ENCODE data around the gene CENPQ. TPM values are rescaled to one million over a fixed set of nuclear protein-coding genes. Genes with fewer than 3 reads are reported as not detected.

Gene CENPQ
- total and polyA plus RNA-seq, 2 of the 13 experiments (the other 11 are each of a cell fraction or from before 2014, with no cell fraction given): 9.1 to 20.1 TPM

DNA sequence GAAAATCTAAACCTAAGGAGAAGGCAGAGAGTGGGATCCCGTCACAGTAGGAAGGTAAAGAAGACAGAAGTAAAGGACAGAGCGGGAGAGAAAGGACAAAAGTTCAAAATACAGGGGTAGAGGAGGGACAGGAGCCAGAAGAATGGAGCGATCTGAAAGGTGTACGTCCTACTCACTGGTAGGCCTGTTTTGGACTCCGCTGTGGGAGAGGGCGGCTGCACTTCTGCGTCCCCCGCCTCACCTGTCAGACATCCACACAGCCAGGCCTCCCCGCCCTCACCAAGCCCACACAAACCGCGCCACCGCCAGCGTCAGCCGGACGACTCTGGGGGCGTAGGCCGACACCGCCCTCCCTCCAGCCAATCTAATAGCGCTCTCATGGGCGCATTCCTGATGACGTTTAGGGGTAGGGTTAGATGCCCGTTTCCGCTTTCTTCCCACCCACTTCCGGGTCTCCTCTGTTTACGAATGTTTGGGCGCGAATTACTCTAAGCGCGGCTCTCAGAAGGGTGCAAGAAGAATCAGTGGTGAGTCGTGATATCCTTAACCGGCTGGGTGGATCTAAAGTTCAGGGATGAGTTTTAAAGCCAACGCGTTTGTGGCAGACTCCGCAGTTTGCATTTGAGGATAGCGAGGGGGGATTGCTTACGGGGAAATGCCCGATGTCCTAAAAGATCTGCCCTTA, at the start of gene CENPQ, which contains the start of gene MMUT (continued):
- TF ChIP-seq, protein P1, sequence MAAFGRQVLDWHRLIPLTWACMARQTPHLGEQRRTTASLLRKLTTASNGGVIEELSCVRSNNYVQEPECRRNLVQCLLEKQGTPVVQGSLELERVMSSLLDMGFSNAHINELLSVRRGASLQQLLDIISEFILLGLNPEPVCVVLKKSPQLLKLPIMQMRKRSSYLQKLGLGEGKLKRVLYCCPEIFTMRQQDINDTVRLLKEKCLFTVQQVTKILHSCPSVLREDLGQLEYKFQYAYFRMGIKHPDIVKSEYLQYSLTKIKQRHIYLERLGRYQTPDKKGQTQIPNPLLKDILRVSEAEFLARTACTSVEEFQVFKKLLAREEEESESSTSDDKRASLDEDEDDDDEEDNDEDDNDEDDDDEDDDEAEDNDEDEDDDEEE (CRISPR knock-in tag; IDR thresholded peaks at IDR 0.05): peak; percentile 84; the same call in 1 of the 2 replicates
- TF ChIP-seq, protein P2, sequence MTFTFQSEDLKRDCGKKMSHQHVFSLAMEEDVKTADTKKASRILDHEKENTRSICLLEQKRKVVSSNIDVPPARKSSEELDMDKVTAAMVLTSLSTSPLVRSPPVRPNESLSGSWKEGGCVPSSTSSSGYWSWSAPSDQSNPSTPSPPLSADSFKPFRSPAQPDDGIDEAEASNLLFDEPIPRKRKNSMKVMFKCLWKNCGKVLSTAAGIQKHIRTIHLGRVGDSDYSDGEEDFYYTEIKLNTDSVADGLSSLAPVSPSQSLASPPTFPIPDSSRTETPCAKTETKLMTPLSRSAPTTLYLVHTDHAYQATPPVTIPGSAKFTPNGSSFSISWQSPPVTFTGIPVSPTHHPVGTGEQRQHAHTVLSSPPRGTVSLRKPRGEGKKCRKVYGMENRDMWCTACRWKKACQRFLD (CRISPR knock-in tag; IDR thresholded peaks at IDR 0.05; ENCODE audit: borderline replicate concordance): peak; percentile 96; the same call in 1 of the 2 replicates
- TF ChIP-seq ZNF264 (CRISPR knock-in tag; IDR thresholded peaks at IDR 0.05) (peak; percentile 73), KDM3A (CRISPR knock-in tag; IDR thresholded peaks at IDR 0.05; ENCODE audit: low read depth) (peak; percentile 93), ZNF766 (CRISPR knock-in tag; IDR thresholded peaks at IDR 0.05; ENCODE audit: borderline replicate concordance) (peak; percentile 69; the same call in 1 of the 2 replicates), MEIS1 (CRISPR knock-in tag; IDR thresholded peaks at IDR 0.05; ENCODE audit: borderline replicate concordance) (peak; percentile 75; the same call in 1 of the 2 replicates), ZNF274 (CRISPR knock-in tag; IDR thresholded peaks at IDR 0.05) (peak; percentile 71; the same call in 1 of the 2 replicates), ZNF232 (CRISPR knock-in tag; IDR thresholded peaks at IDR 0.05; ENCODE audit: borderline replicate concordance) (peak; percentile 24; the same call in 1 of the 2 replicates), FOXP1 (IDR thresholded peaks at IDR 0.05) (no peak), FOXP1 (CRISPR knock-in tag; IDR thresholded peaks at IDR 0.05) (peak; percentile 55; the same call in 1 of the 2 replicates), ZNF460 (CRISPR knock-in tag; IDR thresholded peaks at IDR 0.05; ENCODE audit: borderline replicate concordance) (no peak), TBX3 (IDR thresholded peaks at IDR 0.05; ENCODE audit: borderline replicate concordance) (no peak), CC2D1A (CRISPR knock-in tag; IDR thresholded peaks at IDR 0.05) (no peak), CBX1 (IDR thresholded peaks at IDR 0.05; ENCODE audit: low read depth) (peak; percentile 73)
- TF ChIP-seq, protein P3, sequence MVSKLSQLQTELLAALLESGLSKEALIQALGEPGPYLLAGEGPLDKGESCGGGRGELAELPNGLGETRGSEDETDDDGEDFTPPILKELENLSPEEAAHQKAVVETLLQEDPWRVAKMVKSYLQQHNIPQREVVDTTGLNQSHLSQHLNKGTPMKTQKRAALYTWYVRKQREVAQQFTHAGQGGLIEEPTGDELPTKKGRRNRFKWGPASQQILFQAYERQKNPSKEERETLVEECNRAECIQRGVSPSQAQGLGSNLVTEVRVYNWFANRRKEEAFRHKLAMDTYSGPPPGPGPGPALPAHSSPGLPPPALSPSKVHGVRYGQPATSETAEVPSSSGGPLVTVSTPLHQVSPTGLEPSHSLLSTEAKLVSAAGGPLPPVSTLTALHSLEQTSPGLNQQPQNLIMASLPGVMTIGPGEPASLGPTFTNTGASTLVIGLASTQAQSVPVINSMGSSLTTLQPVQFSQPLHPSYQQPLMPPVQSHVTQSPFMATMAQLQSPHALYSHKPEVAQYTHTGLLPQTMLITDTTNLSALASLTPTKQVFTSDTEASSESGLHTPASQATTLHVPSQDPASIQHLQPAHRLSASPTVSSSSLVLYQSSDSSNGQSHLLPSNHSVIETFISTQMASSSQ (IDR thresholded peaks at IDR 0.05; ENCODE audit: low read depth): peak; percentile 74
- TF ChIP-seq, protein P3 (CRISPR knock-in tag; IDR thresholded peaks at IDR 0.05; ENCODE audit: borderline replicate concordance): peak; percentile 84; the same call in 1 of the 2 replicates
- TF ChIP-seq, protein P4, sequence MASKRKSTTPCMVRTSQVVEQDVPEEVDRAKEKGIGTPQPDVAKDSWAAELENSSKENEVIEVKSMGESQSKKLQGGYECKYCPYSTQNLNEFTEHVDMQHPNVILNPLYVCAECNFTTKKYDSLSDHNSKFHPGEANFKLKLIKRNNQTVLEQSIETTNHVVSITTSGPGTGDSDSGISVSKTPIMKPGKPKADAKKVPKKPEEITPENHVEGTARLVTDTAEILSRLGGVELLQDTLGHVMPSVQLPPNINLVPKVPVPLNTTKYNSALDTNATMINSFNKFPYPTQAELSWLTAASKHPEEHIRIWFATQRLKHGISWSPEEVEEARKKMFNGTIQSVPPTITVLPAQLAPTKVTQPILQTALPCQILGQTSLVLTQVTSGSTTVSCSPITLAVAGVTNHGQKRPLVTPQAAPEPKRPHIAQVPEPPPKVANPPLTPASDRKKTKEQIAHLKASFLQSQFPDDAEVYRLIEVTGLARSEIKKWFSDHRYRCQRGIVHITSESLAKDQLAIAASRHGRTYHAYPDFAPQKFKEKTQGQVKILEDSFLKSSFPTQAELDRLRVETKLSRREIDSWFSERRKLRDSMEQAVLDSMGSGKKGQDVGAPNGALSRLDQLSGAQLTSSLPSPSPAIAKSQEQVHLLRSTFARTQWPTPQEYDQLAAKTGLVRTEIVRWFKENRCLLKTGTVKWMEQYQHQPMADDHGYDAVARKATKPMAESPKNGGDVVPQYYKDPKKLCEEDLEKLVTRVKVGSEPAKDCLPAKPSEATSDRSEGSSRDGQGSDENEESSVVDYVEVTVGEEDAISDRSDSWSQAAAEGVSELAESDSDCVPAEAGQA (IDR thresholded peaks at IDR 0.05; ENCODE audit: low read depth): peak; percentile 93
- TF ChIP-seq, protein P4 (CRISPR knock-in tag; IDR thresholded peaks at IDR 0.05; ENCODE audit: borderline replicate concordance): no peak
